Peyer's patch (tissue), 4 donors: ENCODE measurements around the gene CLCNKB. TPM values are rescaled to one million over a fixed set of nuclear protein-coding genes. Genes with fewer than 3 reads are reported as not detected.
A peak's percentile ranks its signal among the peaks of the same experiment; 100 is the strongest.

ENCODE experiments used
- DNase-seq, 3 donors: peaks; one replicate each; pipeline ENCODE4 v3.0.0-alpha.2; 2017 to 2019
- H3K27ac ChIP-seq, 4 donors: fragments of 200-600 bp; sonication (generic); one replicate each; pipeline ENCODE4 v1.5.1; 2016 to 2019
- H3K27me3 ChIP-seq, 2 donors: fragments of 200-600 bp; sonication (generic); one replicate each; pipeline ENCODE4 v1.5.1; 2019
- H3K36me3 ChIP-seq, 3 donors: fragments of 200-600 bp; sonication (generic); one replicate each; pipeline ENCODE4 v1.5.1; 2016 to 2019
- H3K4me1 ChIP-seq, 4 donors: fragments of 200-600 bp; sonication (generic); one replicate each; pipeline ENCODE4 v1.5.1; 2016 to 2019
- H3K4me3 ChIP-seq, 4 donors: fragments of 200-600 bp; sonication (generic); 1 replicate in 3 of 4; 2 replicates in 1 of 4; pipeline ENCODE4 v1.5.1; 2016 to 2019; ENCODE audit warnings: mild to moderate bottlenecking in 1 of 4
- H3K9me3 ChIP-seq, 4 donors: fragments of 200-600 bp; sonication (generic); one replicate each; pipeline ENCODE4 v1.5.1; 2016 to 2019; ENCODE audit warnings: mild to moderate bottlenecking in 1 of 4
- POLR2A ChIP-seq, 2 donors: fragments of 450-650 bp; IDR thresholded peaks; one replicate each; pipeline ENCODE4 v1.5.1; 2017; ENCODE audit warnings: antibody characterized with exemption in 2 of 2, mild to moderate bottlenecking in 2 of 2, moderate library complexity in 2 of 2
- total RNA-seq, 4 donors: library from RNA; depleted of rRNA; stranded (reverse); fragments of >200 nt; gene quantifications; one replicate each; pipeline ENCODE4 v1.1.0, GENCODE V29; 2016
- TF ChIP-seq, protein P1 (sequence below), 6 experiments: fragments of 450-650 bp in 4 of 6; fragments of 200-600 bp in 2 of 6; sonication (generic) in 1 of 6; IDR thresholded peaks; one replicate each; pipeline ENCODE4 v1.5.1; 2017 to 2019; ENCODE audit warnings: antibody characterized with exemption in 6 of 6, mild to moderate bottlenecking in 3 of 6, moderate library complexity in 1 of 6

CLCNKB gene
- total RNA-seq, 4 donors from 2014 or later, result not detected

DNA sequence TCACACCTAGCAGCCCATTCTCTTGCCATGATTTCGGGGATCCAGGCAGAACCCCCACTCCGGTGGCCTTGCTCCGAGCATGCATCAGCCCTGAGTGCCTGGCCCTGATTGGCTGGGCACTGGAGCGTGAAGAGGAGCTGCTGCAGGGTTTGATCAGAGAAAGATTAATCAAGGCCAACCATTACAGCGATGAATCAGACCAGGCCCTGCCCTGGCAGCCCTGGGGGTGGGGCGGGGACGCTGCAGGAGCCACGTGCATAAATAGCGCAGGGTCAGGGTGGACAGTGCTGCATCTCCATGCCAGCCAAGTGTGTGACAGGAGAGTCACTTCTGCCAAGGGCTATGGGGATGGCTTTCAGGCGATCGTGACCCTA, 33.3 kb downstream of the CLCNKB start:
- Histone ChIP-seq H3K36me3 (no peaks in the 10 kb centered on the region), H3K4me1 (peaks cover 2 to 14% (median 8%) of the 10 kb centered on the region in 4 donors), H3K27ac (no peak overlapping the region), H3K4me3 (no peak overlapping the region), H3K27me3 (no peaks in the 10 kb centered on the region), H3K9me3 (no peaks in the 10 kb centered on the region)
- DNase-seq, result peak in 1 of 3 donors; percentile 73
- no peak for TF ChIP-seq POLR2A (IDR thresholded peaks at IDR 0.05)
- TF ChIP-seq, protein P1, sequence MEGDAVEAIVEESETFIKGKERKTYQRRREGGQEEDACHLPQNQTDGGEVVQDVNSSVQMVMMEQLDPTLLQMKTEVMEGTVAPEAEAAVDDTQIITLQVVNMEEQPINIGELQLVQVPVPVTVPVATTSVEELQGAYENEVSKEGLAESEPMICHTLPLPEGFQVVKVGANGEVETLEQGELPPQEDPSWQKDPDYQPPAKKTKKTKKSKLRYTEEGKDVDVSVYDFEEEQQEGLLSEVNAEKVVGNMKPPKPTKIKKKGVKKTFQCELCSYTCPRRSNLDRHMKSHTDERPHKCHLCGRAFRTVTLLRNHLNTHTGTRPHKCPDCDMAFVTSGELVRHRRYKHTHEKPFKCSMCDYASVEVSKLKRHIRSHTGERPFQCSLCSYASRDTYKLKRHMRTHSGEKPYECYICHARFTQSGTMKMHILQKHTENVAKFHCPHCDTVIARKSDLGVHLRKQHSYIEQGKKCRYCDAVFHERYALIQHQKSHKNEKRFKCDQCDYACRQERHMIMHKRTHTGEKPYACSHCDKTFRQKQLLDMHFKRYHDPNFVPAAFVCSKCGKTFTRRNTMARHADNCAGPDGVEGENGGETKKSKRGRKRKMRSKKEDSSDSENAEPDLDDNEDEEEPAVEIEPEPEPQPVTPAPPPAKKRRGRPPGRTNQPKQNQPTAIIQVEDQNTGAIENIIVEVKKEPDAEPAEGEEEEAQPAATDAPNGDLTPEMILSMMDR (IDR thresholded peaks at IDR 0.05), result peak in 1 of 6 experiments; percentile 3

DNA sequence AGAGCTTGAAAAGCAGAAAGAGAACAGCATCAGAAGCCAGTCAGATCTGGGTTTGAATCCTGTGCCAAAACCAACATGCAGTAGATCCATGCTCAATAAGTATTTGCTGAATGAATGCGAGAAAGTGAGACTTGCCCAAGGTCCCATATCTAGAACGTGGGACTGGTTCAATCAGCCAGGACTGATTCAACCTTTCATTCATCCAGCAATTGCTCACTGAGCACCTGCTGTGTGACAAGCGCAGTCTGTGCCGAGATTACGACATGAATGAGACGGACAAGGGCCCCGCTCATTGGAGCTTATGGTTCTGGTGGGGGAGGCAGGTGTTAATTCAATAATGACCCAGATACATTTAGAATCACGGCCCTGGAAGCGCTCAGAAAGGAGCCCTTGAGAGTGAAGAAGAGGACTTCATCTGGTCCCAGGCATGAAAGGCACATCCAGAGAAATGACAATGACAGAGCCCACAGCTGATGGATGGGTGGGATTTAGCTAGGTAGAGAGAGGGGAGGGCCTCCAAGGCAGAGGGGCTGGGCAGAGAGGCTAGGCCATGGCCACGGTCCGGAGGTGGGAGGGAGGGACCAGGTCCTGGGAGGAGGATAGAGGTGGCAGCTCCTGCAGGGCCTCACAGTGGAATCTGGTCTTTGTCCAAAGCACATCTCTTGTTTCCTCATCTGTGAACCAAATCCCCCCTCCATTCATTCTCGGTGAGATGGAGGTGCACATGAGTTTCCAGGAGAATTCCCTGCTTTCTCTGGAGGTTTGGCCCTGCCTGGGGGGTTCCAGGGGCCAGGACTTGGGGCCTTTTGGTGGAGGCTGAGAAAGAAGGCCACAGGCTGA, 34.0 kb downstream of the CLCNKB start:
- Histone ChIP-seq H3K27me3 (no peaks in the 10 kb centered on the region), H3K36me3 (no peaks in the 10 kb centered on the region), H3K4me1 (peaks cover 2 to 11% (median 7%) of the 10 kb centered on the region in 4 donors), H3K9me3 (no peaks in the 10 kb centered on the region), H3K27ac (no peak overlapping the region), H3K4me3 (no peak overlapping the region)
- no peak for TF ChIP-seq POLR2A (IDR thresholded peaks at IDR 0.05)
- TF ChIP-seq, protein P1 (IDR thresholded peaks at IDR 0.05), result no peak
- DNase-seq, result no peak

DNA sequence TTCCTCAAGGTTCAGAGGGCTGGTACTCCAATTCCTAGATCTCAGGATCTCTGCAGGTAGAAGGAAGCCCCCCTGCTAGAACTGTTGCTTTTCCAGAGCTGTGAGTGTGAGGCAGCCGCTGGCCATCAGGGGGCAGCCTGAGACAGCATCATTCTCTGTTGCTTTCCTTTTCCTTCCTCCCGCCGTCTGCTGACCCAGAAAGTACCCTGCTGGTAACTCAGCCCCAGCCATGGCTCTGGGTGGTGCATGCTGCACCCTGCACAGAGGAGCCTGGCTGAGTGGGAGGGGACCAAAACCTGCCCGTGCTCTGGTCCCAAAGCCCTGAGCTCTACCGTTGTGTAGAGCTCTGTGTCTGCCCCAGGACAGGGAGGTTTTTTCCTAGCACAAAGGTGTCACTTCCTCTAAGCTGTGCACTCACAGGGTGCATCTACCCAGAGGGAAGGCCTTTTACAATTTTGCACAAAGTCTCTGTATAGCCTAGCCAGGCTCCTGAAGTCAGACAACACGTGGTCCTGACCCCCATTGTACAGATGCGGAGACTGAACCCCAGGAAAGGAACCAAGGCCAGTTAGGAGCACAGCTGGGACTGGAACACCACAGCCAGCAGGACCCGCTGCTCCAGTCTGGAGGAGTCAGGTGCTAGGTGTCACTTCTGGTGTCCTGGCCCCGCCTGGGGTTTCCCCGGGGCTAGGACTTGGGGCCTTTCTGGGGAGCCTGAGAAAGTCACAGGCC, 35.5 kb downstream of the CLCNKB start:
- DNase-seq, result peak; percentile 69 to 90 (median 87)
- peak overlapping the region in 3 of 4 donors; percentile 9 to 42 (median 25) for H3K27ac ChIP-seq
- TF ChIP-seq, protein P1 (IDR thresholded peaks at IDR 0.05), result peak; percentile 73 to 97 (median 92)
- no peak for TF ChIP-seq POLR2A (IDR thresholded peaks at IDR 0.05)
- H3K4me3 ChIP-seq, result no peak overlapping the region
- no peaks in the 10 kb centered on the region for H3K36me3 ChIP-seq
- no peaks in the 10 kb centered on the region for H3K4me1 ChIP-seq
- no peaks in the 10 kb centered on the region for H3K27me3 ChIP-seq
- H3K9me3 ChIP-seq, result no peaks in the 10 kb centered on the region

DNA sequence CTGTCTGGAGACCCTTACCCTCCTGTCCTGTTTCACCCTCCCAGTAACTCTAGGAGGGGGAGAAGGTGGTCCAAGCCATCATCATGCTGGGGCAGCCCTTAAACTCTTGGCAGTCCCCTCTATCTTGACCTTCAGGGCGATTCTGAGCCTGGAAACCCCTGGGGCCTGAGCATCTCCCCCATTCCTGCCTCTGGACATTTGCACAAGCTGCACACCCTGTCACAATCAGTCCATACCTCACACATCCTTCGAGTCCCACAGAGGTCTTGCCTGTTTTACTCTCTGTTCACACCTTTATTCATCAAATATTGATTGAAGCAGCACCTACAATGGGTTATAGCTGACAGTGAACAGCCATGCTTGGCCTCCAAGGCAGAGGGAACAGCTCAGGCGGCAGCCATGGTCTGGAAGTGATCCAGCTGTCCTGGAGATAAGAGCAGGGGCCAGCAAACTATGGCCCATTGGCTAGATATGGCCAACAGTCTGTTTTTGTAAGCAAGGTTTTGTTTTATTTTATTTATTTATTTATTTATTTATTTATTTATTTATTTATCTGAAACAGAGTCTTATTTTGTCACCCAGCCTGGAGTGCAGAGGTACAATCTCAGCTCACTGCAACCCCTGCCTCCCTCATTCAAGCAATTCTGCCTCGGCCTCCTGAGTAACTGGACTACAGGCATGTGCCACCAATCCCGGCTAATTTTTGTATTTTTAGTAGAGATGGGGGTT, 37.0 kb downstream of the CLCNKB start:
- DNase-seq, result no peak
- H3K4me3 ChIP-seq, result no peak overlapping the region
- no peaks in the 10 kb centered on the region for H3K9me3 ChIP-seq
- no peak overlapping the region for H3K27ac ChIP-seq
- no peaks in the 10 kb centered on the region for H3K4me1 ChIP-seq
- TF ChIP-seq POLR2A (IDR thresholded peaks at IDR 0.05), result no peak
- H3K27me3 ChIP-seq, result no peaks in the 10 kb centered on the region
- no peaks in the 10 kb centered on the region for H3K36me3 ChIP-seq

DNA sequence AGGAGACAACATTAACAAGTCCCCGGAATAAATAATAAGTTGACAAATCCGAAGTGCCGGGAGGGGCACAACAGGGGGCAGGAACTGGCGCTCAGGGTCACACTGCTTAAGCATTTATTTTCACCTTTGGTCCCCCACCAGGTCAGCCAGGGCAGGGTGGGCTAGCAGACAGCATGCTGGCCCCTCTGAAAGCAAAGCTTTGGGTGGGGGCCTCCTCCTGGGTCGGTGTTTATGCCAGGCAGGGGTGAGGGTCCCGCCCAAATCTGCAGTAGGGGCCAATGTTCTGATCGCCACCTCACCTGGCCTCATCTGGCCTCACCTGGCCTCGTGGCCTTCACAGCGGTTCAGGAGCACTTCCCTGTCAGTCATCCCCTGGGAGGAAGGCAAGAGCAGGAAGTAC, 38.1 kb downstream of the CLCNKB start:
- Histone ChIP-seq H3K9me3 (no peaks in the 10 kb centered on the region), H3K27me3 (no peaks in the 10 kb centered on the region), H3K27ac (no peak overlapping the region), H3K36me3 (no peaks in the 10 kb centered on the region), H3K4me3 (no peak overlapping the region), H3K4me1 (no peaks in the 10 kb centered on the region)
- no peak for DNase-seq
- TF ChIP-seq, protein P1 (IDR thresholded peaks at IDR 0.05), result no peak
